Measurements from ENCODE around the gene OR2A5. TPM values are rescaled to one million over a fixed set of nuclear protein-coding genes. Genes with fewer than 3 reads are reported as not detected.

Gene OR2A5
- total and polyA plus RNA-seq, 8 donors: not detected

GRCh38 chr7:144023171-144023827 is 25.4 kb upstream of the OR2A5 start:
- no peaks in the 10 kb centered on the region for H3K27me3 ChIP-seq
- TF ChIP-seq EP300 (IDR thresholded peaks at IDR 0.05) (no peak), POLR2AphosphoS5 (IDR thresholded peaks at IDR 0.05) (no peak), CTCF (IDR thresholded peaks at IDR 0.05) (no peak), POLR2A (IDR thresholded peaks at IDR 0.05) (no peak)
- H3K4me1 ChIP-seq: no peaks in the 10 kb centered on the region
- no peaks in the 10 kb centered on the region for H3K9me3 ChIP-seq
- H3K4me3 ChIP-seq: no peak overlapping the region
- no peak overlapping the region for H3K27ac ChIP-seq
- DNase-seq: no peak
- WGBS, 5 donors: 77 to 83% (median 81%) methylated on average over 4 of the region's 4 CpGs
- H3K36me3 ChIP-seq: no peaks in the 10 kb centered on the region
- intact Hi-C loops (cut with DNase I; ENCODE audit: low total_unique reads): no loop called here

DNA sequence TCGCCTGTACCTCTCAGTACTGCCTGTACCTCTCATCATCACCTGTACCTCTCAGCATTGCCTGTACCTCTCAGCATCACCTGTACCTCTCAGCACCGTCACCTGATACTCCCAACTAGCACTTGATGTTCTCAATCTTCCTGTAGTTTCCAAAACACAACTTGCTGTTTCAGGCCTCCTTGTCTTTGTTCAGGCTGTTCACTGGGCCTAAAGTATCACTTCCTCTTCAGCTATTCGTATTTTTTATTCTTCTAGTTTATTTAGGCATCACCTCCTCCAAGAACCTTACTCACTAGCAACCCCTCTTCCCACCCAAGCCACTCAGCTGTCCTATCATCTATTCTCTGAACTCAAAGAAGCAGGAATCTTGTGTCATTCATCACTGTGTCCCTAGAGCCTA is 24.5 kb upstream of the OR2A5 start:
- Histone ChIP-seq H3K9me3 (no peaks in the 10 kb centered on the region), H3K27me3 (no peaks in the 10 kb centered on the region), H3K27ac (no peak overlapping the region), H3K4me3 (no peak overlapping the region), H3K4me1 (no peaks in the 10 kb centered on the region), H3K36me3 (no peaks in the 10 kb centered on the region)
- intact Hi-C loops (cut with DNase I; ENCODE audit: low total_unique reads): no loop called here
- no peak for DNase-seq
- no peak for TF ChIP-seq CTCF (IDR thresholded peaks at IDR 0.05)
- no peak for TF ChIP-seq POLR2A (IDR thresholded peaks at IDR 0.05)
- TF ChIP-seq EP300 (IDR thresholded peaks at IDR 0.05): no peak
- no peak for TF ChIP-seq POLR2AphosphoS5 (IDR thresholded peaks at IDR 0.05)
- 74 to 87% (median 76%) methylated on average over 3 of the region's 3 CpGs for WGBS, 5 donors

DNA sequence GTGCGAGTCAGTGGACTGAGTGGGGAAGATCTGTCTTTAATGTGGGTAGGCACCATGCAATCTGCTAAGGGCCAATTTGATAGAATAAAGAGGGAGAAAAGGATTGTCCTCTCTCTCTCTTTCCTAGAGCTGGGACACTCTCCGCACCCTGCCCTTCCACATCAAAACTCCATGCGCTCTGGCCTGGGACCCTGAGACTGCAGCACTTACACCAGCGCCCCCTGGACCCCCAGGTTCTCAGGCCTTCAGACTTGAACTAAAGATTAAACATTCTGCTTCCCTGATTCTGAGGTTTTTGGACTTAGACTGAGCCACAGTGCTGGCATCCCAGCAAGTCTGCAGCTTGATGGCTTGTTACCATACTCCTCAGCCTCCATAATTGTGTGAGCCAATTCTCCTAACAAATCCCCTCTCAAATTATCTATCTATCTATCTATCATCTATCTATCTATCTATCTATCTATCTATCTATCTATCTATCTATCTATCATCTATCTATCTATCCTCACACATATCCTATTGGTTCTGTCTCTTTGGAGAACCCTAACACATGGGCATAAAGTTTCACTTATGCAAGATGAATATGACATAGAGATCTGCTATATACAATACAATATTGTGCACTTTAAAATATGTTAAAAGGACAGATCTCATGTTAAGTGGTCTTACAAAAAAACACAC is 22.4 kb upstream of the OR2A5 start:
- no peak for TF ChIP-seq POLR2A (IDR thresholded peaks at IDR 0.05)
- no peak overlapping the region for H3K4me3 ChIP-seq
- intact Hi-C loops (cut with DNase I; ENCODE audit: low total_unique reads): no loop called here
- H3K36me3 ChIP-seq: no peaks in the 10 kb centered on the region
- DNase-seq: no peak
- H3K9me3 ChIP-seq: no peaks in the 10 kb centered on the region
- 45 to 75% (median 49%) methylated on average over 4 of the region's 4 CpGs for WGBS, 5 donors
- H3K4me1 ChIP-seq: no peaks in the 10 kb centered on the region
- H3K27ac ChIP-seq: no peak overlapping the region
- no peaks in the 10 kb centered on the region for H3K27me3 ChIP-seq

DNA sequence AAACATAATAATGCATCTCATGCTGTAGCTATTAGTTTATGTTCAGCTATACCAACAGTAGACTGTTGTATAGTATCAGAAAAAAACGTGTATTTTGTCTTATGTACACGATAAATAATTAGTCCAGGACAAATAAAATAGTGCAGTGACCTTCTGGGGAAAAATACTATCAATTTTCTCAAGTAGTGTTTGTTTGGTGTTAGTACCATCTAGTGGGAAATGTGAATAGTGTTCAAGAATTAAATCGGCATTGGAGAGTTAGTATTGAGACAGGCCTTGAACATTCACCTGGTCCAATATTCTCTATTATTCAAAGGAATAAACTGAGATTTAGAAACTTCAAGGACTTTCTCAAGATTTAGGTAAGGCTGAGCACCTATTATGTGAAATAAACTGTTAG is 21.7 kb upstream of the OR2A5 start:
- TF ChIP-seq CTCF (IDR thresholded peaks at IDR 0.05) (peak in 3 of 7 experiments; percentile 17 to 33 (median 30)), POLR2AphosphoS5 (IDR thresholded peaks at IDR 0.05) (no peak)
- no peaks in the 10 kb centered on the region for H3K9me3 ChIP-seq
- no peak overlapping the region for H3K4me3 ChIP-seq
- intact Hi-C loops (cut with DNase I; ENCODE audit: low total_unique reads): no loop called here
- no peaks in the 10 kb centered on the region for H3K27me3 ChIP-seq
- H3K4me1 ChIP-seq: no peaks in the 10 kb centered on the region
- H3K36me3 ChIP-seq: no peaks in the 10 kb centered on the region
- peak in 1 of 2 donors; percentile 58 for DNase-seq
- H3K27ac ChIP-seq: no peak overlapping the region
- 5 to 10% (median 7%) methylated on average over 3 of the region's 3 CpGs for WGBS, 5 donors

DNA sequence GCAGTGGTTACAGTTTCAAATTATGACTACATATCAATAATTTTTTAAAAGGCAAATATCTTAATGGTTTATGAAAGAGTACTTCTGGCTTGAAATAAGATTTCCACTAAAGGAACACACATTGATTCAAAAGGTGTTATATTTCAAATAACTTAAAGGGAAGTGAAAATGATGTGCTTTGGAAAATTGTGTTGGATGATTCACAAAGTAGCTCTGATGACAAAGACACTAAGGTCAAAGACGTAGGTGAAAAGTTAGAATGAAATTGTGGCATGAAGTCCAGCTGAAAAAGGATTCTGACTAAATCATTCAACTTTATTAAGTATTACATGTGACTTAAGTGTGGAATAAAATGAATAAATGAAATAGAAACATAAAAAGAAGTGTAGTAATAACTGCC is 20.8 kb upstream of the OR2A5 start:
- Histone ChIP-seq H3K27ac (no peak overlapping the region), H3K27me3 (no peaks in the 10 kb centered on the region), H3K9me3 (no peaks in the 10 kb centered on the region), H3K4me1 (no peaks in the 10 kb centered on the region), H3K4me3 (no peak overlapping the region), H3K36me3 (no peaks in the 10 kb centered on the region)
- WGBS, 5 donors: 58 to 71% (median 67%) methylated on average over 1 of the region's 1 CpG
- no peak for TF ChIP-seq POLR2A (IDR thresholded peaks at IDR 0.05)
- no peak for TF ChIP-seq CTCF (IDR thresholded peaks at IDR 0.05)
- TF ChIP-seq EP300 (IDR thresholded peaks at IDR 0.05): no peak
- no peak for TF ChIP-seq POLR2AphosphoS5 (IDR thresholded peaks at IDR 0.05)
- DNase-seq: no peak
- intact Hi-C loops (cut with DNase I; ENCODE audit: low total_unique reads): no loop called here
